Activated CD4-positive, alpha-beta T cell treated with anti-CD3 and anti-CD28 coated beads, Interleukin-2, Interleukin-6, amounts not matched to agents 100 ng/mL and 50 ng/mL, durations not matched to agents 16 hours and 8 hours (primary cell): ENCODE measurements around the gene ZNF606.
"Not testable (repeated sequence)": the region's sequence is repeated elsewhere in the genome, so short reads cannot be mapped to it uniquely, and the experiment has no call there.

Experiments
- DNase-seq: peaks from one replicate; pipeline ENCODE4 v3.0.0-alpha.2; 2020

Gene ZNF606

DNA sequence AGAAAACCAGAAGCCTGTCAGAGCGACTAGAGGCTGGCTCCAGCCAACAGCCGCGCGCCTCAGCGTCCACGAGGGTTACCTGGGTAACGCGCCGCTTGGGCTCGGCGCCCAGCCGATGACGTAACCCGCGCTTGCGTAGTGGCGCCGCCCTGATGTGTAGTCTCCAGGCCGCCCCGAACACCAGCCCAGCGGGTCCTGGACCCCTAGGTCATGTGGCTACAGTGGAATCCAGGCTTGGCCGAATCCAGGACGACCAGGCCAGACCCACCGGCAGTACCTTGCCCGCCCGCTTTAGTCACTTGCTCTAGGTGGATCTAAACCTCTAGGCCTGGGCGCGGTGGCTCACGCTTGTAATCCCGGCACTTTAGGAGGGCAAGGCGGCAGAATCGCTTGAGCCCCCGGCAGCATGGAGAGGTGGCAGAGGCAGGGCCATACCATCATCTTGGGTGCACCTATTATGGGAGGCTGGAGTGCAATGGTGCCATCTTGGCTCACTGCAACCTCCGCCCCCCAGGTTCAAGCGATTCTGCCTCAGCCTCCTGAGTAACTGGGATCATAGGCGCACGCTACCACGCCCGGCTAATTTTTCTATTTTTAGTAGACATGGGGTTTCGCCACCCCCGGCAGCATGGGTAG, 7.2 kb upstream of the ZNF606 start:
- DNase-seq, result peak; percentile 61

DNA sequence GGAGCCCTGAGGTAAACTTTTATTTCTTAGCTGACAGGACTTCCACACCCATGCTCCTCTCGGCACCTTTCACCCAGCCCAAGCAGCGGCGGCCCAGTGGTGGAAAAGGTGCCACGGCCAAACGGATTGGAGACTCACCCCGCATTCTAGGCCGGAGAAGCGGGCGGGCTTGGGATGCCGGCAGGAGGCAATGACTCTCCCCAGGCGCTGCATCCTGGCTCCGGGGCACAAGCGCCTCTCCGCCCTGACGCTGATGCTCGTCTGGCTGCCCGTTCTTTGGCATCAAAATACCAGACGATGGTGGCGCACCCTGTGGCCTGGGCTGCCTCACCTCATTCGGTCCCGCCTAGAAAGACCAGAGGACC, 6.7 kb upstream of the ZNF606 start:
- DNase-seq, result no peak

DNA sequence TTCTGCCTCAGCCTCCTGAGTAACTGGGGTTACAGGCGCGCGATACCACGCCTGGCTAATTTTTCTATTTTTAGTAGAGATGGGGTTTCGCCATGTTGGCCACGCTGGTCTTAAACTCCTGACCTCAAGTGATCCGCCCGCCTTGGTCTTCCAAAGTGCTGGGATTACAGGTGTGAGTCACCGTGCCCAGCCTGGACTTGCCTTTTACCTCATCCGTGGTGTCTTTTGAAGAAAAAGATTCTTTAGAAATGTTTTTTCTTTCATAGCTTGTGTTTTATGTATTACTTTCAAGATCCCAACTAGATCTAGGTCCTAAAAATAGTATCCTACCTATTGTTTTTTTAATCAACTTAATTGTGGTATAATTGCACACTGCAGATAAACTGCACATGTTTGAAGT, 6.3 kb upstream of the ZNF606 start:
- DNase-seq, result not testable (repeated sequence)

DNA sequence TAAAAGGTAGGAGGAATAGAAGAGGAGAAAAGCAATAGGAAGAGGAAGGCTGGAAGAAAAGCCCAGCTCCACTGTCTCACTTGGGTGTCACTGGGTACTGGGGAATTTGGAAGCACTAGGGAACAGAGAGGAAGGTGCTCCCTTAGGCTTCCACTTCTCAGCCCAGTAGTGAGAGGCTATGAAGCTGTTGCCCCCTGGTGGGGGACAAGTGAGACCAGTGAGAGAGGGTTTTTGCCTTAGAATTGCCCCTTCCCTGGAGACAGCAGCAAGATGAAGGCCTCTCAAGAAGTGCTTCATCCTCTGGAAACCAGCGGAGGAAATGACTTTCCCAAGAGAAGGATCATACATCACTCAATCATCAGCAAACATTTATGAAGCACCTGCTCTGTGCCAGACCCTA, 4.7 kb upstream of the ZNF606 start:
- no peak for DNase-seq

DNA sequence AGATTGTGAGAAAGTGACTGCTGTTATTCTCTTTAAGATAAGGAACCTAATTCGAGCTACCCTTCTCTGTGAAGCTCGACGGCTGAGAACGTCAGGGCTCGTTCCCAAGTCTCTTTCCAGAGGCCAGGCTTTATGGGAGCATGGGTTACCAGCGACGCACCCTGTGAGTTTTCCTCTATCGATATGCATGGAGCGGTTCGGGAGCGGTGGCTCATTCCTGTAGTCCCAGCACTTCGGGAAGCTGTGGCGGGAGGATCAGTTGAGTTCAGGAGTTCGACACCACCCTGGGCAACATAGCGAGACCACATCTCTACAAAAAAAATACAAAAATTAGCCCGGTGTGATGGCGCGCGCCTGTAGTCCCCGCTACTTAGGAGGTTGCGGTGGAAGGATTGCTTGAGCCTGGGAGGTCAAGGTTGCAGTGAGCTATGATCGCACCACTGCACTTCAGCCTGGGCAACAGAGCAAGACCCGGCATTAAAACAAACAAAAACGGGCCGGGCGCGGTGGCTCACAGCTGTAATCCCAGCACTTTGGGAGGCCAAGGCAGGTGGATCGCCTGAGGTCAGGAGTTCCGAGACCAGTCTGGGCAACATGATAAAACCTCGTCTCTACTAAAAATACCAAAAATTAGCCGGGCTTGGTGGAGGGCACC, 681 bp upstream of the ZNF606 start:
- no peak for DNase-seq

DNA sequence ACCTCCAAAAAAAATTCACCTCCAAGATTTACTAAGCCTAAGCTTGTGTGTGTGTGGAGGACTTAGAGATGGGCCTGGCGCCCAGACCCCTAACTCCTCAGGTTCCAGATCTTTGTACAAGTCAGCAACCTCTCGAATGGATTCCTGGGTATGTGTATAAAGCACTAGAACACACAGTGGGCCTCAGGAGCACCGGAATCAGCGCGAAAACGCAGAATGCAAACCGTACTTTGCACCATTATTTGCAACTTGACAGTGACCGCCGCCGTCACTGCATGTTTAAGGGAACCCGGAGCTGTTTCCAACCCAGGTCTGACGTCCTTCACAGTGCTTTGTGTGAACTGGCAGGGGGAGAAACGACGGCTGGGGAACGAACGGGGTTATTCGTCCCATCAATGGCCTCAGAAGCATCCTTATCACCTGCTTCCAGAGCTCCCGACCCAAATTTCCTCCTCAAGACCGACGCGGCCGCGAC, 688 bp downstream of the ZNF606 start:
- DNase-seq, result peak; percentile 16

DNA sequence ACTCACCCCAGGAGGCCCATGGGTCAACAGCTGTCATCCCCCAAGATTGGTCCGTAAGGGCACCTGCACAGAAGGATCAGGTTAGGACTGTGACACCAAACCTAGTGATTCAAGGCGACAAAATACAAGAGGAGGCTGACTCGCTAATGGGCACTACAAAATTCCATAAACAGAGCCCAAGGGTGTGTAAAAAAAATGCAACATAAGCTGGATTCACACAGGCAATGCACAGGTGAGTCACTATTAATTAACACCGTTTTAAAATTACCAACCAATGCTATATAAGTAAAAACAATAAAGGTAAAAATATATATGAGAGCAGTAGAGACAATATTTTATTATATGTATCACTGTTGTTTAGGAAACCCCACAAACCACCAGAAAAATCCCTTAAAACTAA, 1.9 kb downstream of the ZNF606 start:
- DNase-seq, result no peak

DNA sequence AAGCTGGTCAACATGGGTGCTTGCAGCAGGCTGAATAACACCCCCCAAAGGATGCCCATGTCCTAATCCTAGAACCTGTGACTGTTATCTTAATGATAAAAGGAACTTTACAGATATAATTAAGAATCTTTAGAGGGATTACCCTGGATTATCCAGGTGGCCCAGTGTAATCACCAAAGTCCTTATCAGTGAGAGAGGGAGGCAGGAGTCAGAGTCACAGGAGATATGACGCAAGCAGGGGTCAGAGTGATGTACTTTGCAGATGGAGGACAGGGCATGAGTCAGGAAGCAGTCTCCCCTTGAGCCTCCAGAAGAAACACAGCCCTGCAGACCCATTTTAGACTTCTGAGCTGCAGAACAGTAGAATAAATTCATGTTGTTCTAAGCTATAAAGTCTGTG, 9.8 kb downstream of the ZNF606 start:
- DNase-seq, result no peak

DNA sequence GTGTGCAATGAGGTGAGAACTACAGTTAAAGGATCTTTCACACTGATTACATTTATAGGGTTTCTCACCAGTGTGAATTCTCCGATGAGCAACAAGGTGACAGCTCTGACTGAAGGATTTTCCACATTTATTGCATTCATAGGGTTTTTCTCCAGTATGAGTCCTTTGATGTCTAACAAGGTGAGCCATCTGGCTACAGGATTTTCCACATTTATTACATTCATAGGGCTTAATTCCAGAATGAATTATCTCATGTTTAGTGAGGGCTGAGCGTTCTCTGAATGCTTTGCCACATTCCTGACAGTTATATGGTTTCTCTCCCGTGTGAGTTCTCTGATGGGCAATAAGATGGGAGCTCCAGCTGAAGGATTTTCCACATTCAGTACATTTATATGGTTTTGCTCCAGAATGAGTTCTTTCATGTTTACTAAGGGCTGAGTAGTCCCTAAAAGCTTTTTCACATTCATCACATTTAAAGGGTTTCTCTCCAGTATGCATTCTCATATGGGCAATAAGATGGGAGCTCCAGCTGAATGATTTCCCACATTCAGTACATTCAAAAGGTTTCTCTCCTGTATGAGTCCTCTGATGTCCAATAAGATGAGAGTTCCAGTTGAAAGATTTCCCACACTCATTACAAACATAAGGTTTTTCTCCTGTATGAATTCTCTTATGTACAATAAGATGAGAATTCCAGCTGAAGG, 23.9 kb downstream of the ZNF606 start:
- no peak for DNase-seq

DNA sequence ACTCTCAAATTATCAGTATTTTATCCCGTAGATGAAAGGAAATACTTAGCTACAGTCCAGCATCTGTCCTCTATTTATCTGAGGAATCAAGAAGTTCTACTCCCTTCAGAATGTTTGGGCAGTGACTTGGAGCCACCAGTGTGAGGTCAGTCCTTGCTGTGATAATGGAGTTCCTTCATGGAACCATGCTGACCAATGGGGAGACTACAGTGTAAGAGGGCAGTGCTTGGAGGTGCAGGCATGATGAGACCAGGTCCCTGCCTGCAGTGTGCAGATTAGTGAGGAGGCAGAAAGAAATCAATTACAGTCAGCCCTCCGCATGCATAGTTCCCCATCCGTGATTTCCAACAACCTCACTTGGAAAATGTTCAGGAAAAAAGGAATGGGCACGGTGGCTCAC, 28.2 kb downstream of the ZNF606 start, which contains the start of gene C19orf18:
TSS of gene C19orf18 (minus strand) at position 101 of the 400 bp plus-strand sequence. CDS start 102 bp downstream, outside the sequence.
- no peak for DNase-seq

DNA sequence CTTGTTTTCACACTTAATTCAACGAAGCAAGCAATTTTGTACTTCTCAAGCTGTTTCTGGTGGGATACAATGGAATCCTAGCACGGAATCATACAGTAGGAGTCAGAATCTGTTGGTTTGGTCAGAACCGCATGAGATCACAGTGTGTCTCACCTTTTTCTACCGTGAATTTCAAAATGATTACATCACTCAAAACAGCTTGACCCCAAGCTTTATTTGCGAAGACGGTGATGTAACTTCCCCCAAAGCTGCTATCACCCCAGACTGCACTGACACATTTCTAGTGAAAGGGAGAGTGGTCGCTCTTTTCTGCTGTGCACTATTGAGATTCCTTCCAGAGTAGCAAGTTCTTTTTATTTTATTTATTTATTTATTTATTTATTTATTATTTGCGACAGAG, 37.9 kb downstream of the ZNF606 start:
- no peak for DNase-seq

DNA sequence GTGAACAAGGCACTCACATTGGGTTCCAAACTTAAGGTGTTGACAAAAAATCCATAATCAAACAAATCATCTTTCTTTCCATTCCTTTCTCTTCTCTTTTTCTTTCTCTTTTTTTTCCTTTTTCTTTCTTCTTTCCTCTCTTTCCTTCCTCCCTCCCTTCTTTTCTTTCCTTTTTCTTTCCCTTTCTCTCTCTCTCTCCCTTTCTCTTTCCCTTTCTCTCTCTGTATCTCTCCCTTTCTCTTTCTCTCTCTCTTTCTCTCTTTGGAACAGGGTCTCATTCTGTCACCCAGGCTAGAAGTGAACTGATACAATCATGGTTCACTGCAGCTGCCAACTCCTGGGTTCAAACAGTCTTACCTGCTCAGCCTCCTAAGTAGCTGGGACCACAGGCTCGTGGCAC, 40.8 kb downstream of the ZNF606 start:
- no peak for DNase-seq

DNA sequence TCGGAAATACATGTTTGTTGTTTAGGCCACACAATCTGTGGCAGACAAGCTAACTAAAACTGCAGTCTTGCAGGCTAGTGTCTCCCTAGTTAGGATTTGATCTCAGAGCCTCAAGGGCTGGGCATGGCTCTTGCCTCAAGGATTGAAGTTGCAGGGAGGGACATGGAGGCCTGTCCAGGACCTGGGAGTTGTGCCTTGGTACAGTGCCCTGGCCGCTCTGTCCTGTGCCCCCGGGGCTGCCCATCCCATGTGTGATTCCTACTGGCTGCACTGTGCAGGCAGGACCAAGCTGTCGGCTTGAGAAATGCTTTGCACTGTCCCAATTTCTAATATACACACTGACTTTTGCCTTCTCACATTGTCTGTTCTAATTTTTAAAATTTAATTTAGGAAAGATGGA, 47.6 kb downstream of the ZNF606 start:
- no peak for DNase-seq

DNA sequence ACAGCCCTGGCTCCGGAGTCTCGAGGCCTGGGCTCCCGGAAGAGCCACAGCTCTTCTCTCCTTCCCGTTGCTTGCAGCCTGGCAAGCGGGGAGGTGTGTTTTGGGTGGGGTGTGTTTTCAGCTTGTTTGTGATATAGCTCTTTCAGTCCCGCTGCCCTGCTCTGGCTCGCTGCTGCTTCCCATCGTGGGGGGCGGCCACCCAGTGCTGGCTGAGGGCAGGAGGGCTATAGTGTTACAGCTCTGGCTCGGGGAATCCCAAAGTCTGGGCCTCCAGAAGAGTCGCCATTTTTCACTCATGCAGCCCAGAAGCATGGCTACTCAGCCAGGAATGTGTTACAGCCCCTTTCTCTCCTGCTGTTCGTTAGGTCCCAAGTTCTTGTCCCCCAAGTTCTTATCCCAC, 52.9 kb downstream of the ZNF606 start:
- no peak for DNase-seq

DNA sequence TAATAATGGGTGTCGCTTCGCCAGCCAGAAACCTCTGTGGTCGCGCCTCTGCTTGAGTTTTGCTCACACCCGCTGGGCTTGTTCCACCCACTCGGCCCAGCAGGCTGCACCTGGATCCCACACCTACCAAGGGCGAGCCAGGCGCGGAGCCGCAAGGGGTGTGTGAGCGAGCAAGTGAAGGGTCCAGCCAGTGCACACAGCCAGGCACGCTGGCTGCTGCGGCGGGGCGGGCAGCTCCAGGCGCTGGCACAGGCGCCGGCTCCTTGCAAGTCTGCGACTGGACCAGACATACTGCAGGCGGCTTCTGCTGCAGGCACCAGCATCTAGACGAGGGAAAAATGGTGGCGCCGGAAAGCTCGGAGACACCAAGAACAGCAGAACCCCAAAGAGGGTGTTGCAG, 53.3 kb downstream of the ZNF606 start:
- no peak for DNase-seq

DNA sequence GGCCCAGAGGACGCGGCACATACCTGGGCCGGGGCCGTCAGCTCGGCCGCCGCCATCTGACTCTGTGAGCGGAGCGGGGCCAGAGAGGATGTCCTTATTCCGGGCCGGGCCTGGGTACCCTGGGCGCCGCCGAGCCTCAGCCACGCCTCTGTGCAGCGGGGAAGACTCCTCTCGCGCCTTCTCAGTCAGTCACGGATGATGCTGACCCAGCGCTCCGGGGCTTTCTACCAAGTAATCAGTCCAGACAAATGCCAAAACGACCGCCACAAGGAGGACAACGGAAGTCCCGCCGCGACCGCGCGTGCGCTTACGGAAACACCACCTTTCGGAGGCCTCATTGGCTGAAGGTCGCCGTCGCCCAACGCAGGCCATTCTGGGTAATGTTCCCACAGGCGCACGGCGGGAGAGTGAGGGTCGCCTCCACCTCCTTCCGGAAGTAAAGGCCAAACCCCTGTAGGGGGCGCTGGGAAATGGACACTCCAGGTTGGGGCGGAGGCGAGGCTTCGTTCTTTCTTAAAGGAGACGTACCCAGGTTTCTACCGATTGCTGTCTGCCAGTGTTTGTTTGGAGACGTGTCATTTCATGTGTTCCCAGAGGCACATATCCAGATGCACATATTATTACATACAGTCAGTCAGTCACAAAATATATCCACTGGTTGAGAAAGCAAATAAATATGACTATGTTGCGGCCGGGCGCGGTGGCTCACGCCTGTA, 55.0 kb downstream of the ZNF606 start, which contains the start of gene ZNF256:
TSS of gene ZNF256 (minus strand) at position 288 of the 716 bp plus-strand sequence. CDS start at position 56, 232 bp downstream.
- peak; percentile 92 for DNase-seq

DNA sequence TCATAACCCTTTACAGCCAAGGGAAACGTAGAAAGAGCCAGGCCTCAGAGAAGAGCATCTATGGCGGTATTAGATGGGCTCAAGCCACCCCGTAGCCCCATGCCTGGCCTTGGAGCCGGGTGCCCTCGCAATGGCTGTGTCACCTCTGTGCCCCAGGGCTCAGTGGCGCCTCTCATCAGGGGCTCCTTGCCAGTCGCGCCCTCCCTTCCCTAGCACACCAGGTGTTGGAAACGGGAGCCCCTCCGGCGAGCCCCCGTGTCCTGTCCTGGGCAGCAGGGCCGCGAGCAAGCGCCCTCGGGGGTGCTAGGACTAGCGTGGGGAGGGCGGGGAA, 55.6 kb downstream of the ZNF606 start:
- no peak for DNase-seq

DNA sequence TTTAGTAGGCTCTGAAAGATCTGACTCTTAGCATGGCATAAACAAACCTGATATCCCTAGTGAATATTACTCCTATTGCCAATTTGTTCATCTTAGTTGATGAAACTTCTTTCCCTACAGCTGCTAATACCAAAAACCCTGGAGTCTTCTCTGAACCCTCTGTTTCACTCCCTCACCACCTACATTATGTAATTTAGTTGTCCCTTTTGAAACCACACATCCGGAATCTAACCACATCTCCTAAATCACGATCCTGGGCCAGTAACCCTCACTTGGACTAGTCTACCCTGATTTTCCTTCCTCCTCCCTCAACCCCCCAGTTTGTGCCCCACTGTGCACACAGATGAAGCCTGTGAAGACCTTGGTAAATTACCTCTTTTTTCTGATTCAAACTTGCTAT, 56.3 kb downstream of the ZNF606 start:
- no peak for DNase-seq

DNA sequence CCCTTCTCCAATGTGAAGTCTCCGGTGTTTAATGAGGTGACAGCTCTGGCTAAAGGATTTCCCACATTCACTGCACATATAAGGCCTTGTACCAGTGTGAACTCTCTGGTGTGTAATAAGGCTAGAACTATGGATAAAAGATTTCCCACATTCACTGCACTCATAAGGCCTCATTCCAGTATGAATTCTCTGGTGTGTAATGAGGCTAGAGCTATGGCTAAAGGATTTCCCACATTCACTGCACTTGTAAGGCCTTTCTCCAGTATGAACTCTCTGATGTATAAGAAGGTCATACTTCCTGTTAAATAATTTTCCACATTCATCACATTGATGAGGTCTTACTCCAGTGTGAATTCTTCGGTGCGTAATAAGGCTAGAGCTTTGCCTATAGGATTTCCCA, 61.0 kb downstream of the ZNF606 start:
- no peak for DNase-seq

DNA sequence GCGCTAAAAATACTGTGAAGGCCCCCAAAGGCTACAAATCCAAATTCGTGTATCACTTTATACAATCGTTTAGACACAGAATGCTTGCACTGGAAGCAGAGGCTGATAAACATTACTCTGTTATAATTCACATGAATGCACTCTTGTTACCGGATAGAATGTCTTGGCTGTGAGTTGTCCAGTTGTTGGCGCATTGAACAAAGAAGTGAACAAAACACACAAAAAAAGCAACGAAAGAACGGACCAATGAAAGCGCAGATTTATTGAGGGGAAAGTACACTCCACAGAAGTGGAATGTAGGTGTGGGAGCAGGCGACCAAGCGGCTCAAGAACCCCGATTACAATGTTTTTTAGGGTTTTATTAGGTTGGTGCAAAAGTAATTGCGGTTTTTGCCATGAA, 66.9 kb downstream of the ZNF606 start:
- no peak for DNase-seq

DNA sequence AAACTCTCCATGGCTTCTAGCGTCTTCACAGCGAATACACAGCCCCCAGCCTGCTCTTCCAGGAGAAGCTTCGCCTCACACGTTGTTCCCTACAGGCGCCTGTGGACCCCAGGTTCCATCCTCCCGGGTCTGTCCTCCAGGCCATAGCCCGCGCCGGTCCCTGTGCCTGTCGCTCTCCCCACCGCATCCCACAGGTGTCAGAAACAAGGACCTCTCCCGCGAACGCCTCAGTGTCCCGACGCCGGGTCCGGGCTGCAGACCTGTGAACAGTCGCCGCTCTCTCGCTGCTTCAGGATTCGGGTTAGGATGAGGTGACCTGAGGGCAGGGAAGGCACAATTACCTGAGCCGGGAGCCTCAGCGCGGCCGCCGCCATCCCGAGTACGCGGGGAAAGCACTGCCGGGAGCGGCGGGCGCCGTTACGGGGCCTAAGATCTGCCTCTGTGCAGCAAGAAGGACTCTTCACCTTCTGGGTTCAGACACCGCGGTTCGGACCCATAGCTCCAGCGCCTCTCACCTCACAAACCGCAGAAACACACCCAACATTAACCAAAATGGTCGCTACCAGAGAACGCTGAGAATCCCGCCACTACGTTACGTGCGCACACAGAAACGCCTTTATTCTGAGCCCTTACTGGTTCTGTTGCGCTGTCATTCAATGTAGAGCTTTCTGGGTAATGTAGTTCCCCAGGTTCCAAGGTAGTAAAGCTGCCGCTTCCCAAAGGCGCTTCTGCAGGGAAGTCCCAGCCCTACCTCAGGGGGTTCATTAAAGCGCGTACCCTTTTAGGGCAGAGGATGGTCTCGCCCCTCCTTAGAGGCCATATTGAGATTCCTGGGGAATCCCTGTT, 67.6 kb downstream of the ZNF606 start, which contains the start of gene ZNF418:
TSS of gene ZNF418 (minus strand) at position 583 of the 846 bp plus-strand sequence. CDS start 1,580 bp downstream, outside the sequence.
- peak; percentile 56 for DNase-seq

DNA sequence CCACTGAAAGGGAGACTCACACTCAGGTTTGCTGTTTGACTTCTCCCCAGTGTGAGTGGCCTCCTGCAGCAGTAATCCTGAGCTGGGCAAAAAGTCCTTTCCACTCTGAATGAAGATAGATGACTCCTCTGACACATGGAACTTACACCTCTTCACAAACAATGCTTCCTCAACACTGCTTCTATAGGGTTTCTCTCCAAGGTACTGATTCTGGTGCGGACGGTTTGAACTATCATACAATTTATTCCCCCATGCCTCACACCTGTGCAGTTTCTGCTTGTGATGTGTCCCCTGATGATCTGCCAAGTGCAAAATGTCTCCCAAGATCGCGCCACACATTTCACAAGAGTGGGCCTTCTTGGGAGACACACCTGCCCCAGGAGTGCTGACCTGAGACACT, 75.0 kb downstream of the ZNF606 start:
- DNase-seq, result no peak
